Activated T-helper 9 cell treated with anti-CD3 and anti-CD28 coated beads, Interleukin-2, amount 50 U/mL, for 16 hours (primary cell): Measurements from ENCODE around the gene NOL4L.

ENCODE experiments used
- DNase-seq: peaks from one replicate; pipeline ENCODE4 v3.0.0-alpha.2; 2020; ENCODE audit warnings: low read depth

The NOL4L gene

DNA sequence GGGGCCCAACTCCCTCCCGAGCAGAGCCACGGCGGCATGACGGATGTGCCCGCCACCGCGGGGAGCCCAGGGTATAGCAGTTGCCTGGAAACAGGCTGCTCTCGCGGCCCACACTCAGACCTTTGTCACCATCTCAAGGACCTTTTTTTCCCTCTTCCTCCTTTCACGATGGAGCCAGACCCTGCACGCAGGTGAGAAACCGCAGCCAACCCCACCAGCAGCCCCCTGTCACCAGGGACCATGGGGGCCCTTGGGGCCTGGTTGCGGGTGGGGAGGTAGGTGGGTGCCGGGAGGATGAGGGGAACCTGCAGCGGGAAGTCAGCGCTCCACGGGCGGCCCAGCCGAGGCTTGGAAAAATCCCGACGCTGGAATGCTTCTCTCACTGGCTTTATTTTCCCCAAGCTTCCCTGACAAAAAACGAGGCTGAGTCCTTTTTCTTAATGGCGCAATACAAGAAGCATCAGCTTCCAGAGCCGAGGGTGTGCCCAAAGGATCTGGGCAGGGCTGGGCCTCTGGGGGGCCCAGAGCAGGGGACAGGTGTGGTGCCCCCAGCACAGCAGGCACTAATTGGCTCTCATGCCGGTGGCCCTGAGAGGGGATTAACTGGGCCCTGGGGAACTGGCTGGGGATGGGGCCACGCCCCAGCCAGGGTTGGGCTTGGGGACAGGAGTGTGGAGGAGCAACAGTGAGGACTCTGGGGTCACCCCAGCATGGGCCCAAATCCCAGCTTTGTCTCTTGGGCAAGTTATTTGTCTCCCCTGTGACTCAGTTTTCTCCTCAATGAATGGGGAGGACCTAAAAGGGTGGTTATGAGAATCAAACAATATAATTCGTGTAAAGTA is 23.9 kb downstream of the NOL4L start:
- no peak for DNase-seq

GRCh38 chr20:32560482-32560988 is 24.6 kb downstream of the NOL4L start:
- DNase-seq = no peak

GRCh38 chr20:32559753-32560380 is 25.3 kb downstream of the NOL4L start:
- DNase-seq = no peak

GRCh38 chr20:32559205-32559752 is 25.9 kb downstream of the NOL4L start:
- no peak for DNase-seq

DNA sequence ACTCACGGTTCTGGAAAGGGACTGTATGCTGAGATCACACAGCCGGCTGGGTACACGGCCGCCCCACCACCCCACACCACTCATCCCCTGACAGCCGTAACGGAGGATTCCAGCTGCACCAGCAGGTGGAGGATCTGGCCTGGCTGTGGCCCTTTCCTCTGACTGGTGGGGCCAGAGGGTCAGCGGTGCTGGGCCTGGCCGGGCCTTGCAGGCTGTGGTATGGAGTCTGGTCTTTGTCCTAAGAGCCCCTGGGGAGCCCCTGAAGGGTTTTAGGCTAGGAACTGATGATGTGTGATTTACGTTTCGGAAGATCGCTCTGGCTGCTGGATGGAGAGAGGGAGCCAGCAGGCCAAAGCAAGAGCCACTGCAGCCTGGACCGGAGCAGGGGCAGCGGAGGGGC is 26.6 kb downstream of the NOL4L start:
- no peak for DNase-seq

- no peak for DNase-seq
Measured at GRCh38 chr20:32557319-32557718, 27.8 kb downstream of the NOL4L start.

DNA sequence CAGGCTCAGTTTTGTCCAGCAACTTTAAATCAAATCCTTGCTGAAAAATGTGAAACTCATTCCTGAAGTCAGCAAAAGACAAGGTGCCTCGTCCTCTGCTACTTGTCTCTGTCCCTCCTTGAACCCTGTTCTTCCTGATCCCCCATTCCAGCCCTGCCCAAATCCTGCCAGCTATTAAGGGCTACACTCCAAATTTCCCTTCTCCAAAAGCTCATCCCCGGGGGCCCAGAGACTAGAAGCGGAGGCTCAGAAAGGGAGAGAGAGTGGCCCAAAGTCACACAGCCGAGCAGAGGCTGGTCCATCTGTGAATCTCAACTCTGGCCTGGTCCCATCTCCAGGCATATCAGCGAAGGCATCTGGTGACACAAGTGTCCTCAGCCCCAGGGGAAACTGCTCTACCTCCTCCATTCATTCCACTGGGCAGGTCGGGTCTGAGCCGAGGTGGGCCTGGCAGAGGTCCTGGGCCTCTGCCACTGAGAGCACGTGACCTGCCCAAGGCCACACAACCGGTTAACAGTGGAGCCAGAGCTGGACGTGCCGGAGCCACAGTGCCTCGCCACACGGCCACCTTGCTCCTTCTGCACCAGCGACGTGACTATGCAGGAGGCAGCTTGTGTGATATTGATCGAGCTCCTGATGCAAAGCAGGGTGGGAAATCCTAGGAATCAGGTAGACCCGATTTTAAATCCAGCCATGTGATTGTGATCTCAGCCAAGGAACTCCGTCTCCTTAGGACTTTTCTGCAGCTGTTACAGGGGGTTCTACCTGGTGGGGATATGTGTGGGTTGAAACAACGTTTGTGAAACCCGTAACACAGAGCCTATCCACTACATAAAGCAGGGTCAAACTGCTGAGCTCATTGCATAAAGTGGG is 28.6 kb downstream of the NOL4L start:
- no peak for DNase-seq

DNA sequence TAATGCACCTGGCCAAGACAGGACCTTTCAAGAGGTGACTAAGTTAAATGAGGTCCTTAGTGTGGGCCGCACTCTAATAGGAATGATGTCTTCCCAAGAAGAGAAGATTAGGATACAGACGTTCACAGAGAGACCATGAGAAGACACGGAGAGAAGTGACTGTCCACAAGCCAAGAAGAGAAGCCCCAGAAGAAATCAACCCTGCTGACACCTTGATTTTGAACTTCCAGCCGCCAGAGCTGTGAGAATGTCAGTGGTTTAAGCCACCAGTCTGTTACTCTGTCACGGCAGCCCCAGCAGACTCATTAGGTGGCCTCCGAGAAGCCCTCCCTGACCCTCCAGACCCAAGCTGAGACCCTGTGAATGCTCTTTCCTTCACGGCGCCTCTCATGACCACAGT is 29.5 kb downstream of the NOL4L start:
- no peak for DNase-seq

- DNase-seq = no peak
Measured at GRCh38 chr20:32554965-32555289, 30.2 kb downstream of the NOL4L start.

DNA sequence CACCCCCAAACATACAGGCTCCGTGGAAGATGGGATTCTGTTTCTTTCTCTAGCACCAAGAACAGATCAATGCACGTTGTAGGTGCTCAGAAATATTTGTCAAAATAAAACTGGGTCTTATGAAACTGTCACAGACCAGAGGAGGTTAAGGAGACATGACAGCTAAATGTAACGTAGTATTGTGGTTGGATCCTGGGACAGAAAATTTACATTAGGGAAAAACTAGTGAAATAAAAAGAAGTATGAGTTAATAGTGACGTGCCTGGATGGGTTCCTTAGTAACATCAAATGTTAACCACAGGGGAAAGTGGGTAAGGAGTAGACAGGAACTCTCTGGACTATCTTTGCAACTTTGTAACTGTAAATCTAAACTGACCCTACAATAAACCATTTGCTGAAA is 31.5 kb downstream of the NOL4L start:
- no peak for DNase-seq

GRCh38 chr20:32551693-32552092 is 33.4 kb downstream of the NOL4L start:
- no peak for DNase-seq

GRCh38 chr20:32549842-32550241 is 35.3 kb downstream of the NOL4L start:
- DNase-seq = no peak

- DNase-seq = no peak
Measured at GRCh38 chr20:32547753-32548034, 37.4 kb downstream of the NOL4L start.

GRCh38 chr20:32546918-32547752 is 38.0 kb downstream of the NOL4L start:
- DNase-seq = no peak

GRCh38 chr20:32544893-32545840 is 40.0 kb downstream of the NOL4L start:
- no peak for DNase-seq

DNA sequence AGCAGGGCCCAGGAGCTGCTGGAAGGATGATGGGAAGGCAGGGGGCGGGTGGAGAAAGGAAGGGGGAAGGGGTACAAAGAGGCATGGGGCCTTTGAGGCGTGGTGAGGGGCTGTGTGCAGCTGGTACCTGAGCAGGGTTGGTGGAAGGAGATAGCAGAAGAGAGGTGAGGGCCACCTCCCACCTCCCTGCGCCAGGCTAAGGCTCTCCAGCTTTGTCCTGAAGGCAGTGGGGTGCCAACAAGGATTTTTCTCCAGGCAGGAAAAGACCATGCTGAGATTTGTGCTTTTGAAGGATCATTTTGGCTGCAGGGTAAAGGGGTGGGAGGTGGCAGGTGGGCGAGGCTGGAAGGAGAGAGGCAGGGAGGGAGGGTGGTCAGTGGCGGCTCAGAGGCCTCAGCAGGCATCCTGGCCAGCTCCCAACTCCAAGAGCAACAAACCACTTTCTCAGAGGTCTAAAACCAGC is 40.8 kb downstream of the NOL4L start:
- no peak for DNase-seq

DNA sequence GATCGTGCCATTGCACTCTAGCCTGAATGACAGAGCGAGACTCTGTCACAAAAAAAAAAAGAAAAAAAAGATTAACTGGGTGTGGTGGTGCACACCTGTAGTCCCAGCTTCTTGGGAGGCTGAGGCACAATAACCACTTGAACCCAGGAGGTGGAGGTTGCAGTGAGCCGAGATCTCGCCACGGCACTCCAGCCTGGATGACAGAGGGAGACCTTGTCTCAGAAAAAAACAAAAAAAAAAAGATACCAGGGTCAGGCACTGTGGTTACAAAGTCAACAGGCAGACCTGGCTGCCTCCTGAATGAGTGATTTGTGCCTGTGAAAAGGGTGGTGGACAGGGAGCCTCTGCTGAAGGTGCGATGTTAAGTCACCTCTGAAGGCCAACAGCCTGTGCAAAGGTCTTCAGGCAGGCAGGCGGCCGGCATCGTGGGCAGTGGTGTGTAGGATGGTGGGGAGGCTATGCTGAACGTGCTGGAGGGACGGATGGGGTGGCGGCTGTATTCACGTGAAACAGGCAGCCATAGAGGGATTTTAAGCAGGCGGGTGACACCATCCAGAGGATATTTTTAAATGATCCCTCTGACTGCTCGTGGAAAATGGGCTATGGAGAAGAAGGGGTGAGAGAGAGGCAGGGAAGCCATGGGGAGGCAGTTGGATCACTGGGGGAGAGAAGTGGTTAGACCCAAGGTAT is 41.4 kb downstream of the NOL4L start:
- no peak for DNase-seq

GRCh38 chr20:32542259-32542615 is 42.9 kb downstream of the NOL4L start:
- DNase-seq = no peak

DNA sequence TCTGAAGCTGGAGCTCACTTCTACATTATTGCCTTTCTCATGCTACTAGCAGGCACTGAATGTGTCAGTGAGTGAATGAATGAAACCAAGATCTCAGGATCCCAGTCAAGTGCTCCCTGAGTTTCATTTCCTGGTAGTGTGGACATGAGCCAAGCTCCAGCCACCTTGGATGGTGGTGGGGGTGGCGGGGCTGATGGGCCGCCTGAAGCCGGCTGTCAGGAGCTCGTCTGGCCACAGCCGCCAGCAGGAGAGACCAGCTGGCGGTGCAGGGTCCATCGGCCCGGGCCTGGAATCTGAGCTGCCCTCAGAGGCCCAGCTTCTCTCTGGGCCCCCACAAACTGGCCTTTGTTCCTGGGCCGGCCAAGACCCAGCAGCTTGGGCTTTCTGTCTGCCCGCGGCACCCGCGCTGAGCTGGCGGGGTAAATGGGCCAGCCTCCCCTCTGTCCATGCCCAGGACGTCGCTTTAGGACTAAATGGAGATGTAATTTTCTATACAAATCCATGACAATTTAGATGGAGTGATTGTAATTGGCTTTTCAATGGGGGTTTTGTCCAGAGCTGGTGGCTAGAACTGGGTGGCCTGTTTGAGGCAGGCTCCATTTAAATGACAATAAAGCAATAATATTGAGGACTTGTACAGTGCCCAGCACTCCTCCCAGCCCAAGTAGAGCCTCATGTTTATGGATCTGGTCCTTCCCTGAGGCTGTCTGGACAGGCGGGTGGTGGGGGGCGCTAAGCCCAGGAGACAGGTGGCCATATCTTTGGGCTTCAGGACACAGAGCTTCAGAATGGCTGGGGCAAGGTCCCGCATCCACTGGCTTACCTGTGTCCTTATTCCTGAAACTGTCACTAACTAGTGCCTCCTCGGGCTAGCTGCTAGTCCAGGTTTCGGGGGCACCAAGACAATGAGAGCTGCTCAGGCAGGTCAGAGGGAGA is 43.5 kb downstream of the NOL4L start:
- DNase-seq = no peak
